DOHH2 (cell line): ENCODE data around the gene ARID1B.

Experiments
- H3F3A ChIP-seq: fragments of 200-600 bp; sonication (generic), shearing (Covaris generic); 2 replicates; pipeline ENCODE4 v1.6.0; 2016; ENCODE audit warnings: antibody characterized with exemption, mild to moderate bottlenecking; ENCODE audit not compliant: control insufficient read depth, insufficient read depth
- H3K27ac ChIP-seq: fragments of 200-600 bp; sonication (generic); 2 replicates; pipeline ENCODE4 v1.5.1; 2014; ENCODE audit warnings: low read depth, mild to moderate bottlenecking, low read length, moderate library complexity
- H3K27me3 ChIP-seq: fragments of 200-600 bp; sonication (generic); 2 replicates; pipeline ENCODE4 v1.6.1; 2014; ENCODE audit warnings: mild to moderate bottlenecking, low read length, mixed read lengths; ENCODE audit not compliant: control insufficient read depth
- H3K36me3 ChIP-seq: fragments of 200-600 bp; sonication (generic); 2 replicates; pipeline ENCODE4 v1.6.1; 2014; ENCODE audit warnings: mild to moderate bottlenecking, low read length, moderate library complexity, mixed read lengths; ENCODE audit not compliant: control insufficient read depth
- H3K4me1 ChIP-seq: fragments of 200-600 bp; sonication (generic); 2 replicates; pipeline ENCODE4 v1.6.1; 2014; ENCODE audit warnings: mild to moderate bottlenecking, low read length, mixed read lengths; ENCODE audit not compliant: control insufficient read depth
- H3K4me2 ChIP-seq: fragments of 200-600 bp; sonication (generic); 2 replicates; pipeline ENCODE4 v1.6.0; 2014; ENCODE audit warnings: mild to moderate bottlenecking, low read length, moderate library complexity
- H3K4me3 ChIP-seq: fragments of 200-600 bp; sonication (generic); 2 replicates; pipeline ENCODE4 v1.5.1; 2014; ENCODE audit warnings: mild to moderate bottlenecking, low read length, mixed read lengths
- H3K79me2 ChIP-seq: fragments of 200-600 bp; sonication (generic); 2 replicates; pipeline ENCODE4 v1.6.1; 2014; ENCODE audit warnings: mild to moderate bottlenecking, low read length, mixed read lengths; ENCODE audit not compliant: control insufficient read depth
- H3K9me2 ChIP-seq: fragments of 200-600 bp; sonication (generic); replicated peaks from 2 replicates; pipeline ENCODE4 v1.6.1; 2014; ENCODE audit warnings: mild to moderate bottlenecking, low read length, mixed read lengths; ENCODE audit not compliant: control insufficient read depth
- H3K9me3 ChIP-seq: fragments of 200-600 bp; sonication (generic); 2 replicates; pipeline ENCODE4 v1.6.1; 2014; ENCODE audit warnings: antibody characterized with exemption, low read length, mixed read lengths; ENCODE audit not compliant: control insufficient read depth, insufficient read depth
- H4K20me1 ChIP-seq: fragments of 200-600 bp; sonication (generic); 2 replicates; pipeline ENCODE4 v1.6.0; 2014; ENCODE audit warnings: low read depth, mild to moderate bottlenecking, antibody characterized with exemption, low read length, moderate library complexity; ENCODE audit not compliant: control insufficient read depth, insufficient read depth
- EZH2phosphoT487 ChIP-seq: fragments of 200-600 bp; sonication (generic); IDR thresholded peaks from 2 replicates; pipeline ENCODE4 v1.6.1; 2017; ENCODE audit warnings: borderline replicate concordance, mild to moderate bottlenecking, antibody characterized with exemption, low read length, moderate library complexity, mixed read lengths
- TF ChIP-seq, protein P1 (sequence below): fragments of 200-600 bp; sonication (generic); IDR thresholded peaks from one replicate; pipeline ENCODE4 v1.5.1; 2014; ENCODE audit warnings: antibody characterized with exemption, mild to moderate bottlenecking, low read depth, low read length; ENCODE audit not compliant: poor library complexity, severe bottlenecking

ARID1B gene

GRCh38 chr6:157221049-157221816 is 444.1 kb downstream of the ARID1B start:
- H3K9me2 ChIP-seq: no peaks in the 10 kb centered on the region
- H4K20me1 ChIP-seq: no peaks in the 10 kb centered on the region
- H3K27ac ChIP-seq: no peak overlapping the region
- H3K9me3 ChIP-seq: no peaks in the 10 kb centered on the region
- peak overlapping the region; percentile 67 for H3K4me3 ChIP-seq
- no peaks in the 10 kb centered on the region; the same call in 1 of the 2 replicates for H3K27me3 ChIP-seq
- H3F3A ChIP-seq: peaks cover 22% of the 10 kb centered on the region
- peak overlapping the region; percentile 72 for H3K4me2 ChIP-seq
- H3K79me2 ChIP-seq: no peaks in the 10 kb centered on the region
- peaks cover 55% of the 10 kb centered on the region for H3K4me1 ChIP-seq
- TF ChIP-seq, protein P1, sequence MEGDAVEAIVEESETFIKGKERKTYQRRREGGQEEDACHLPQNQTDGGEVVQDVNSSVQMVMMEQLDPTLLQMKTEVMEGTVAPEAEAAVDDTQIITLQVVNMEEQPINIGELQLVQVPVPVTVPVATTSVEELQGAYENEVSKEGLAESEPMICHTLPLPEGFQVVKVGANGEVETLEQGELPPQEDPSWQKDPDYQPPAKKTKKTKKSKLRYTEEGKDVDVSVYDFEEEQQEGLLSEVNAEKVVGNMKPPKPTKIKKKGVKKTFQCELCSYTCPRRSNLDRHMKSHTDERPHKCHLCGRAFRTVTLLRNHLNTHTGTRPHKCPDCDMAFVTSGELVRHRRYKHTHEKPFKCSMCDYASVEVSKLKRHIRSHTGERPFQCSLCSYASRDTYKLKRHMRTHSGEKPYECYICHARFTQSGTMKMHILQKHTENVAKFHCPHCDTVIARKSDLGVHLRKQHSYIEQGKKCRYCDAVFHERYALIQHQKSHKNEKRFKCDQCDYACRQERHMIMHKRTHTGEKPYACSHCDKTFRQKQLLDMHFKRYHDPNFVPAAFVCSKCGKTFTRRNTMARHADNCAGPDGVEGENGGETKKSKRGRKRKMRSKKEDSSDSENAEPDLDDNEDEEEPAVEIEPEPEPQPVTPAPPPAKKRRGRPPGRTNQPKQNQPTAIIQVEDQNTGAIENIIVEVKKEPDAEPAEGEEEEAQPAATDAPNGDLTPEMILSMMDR: no peak
- no peak for TF ChIP-seq EZH2phosphoT487
- no peaks in the 10 kb centered on the region for H3K36me3 ChIP-seq

GRCh38 chr6:157221817-157222175 is 444.6 kb downstream of the ARID1B start:
- Histone ChIP-seq H3K9me3 (no peaks in the 10 kb centered on the region), H3K4me2 (peak overlapping the region; percentile 72), H3K27me3 (no peaks in the 10 kb centered on the region; the same call in 1 of the 2 replicates), H3K4me3 (no peak overlapping the region; the same call in 1 of the 2 replicates), H4K20me1 (no peaks in the 10 kb centered on the region), H3K79me2 (no peaks in the 10 kb centered on the region), H3K9me2 (no peaks in the 10 kb centered on the region), H3K4me1 (peaks cover 55% of the 10 kb centered on the region), H3K36me3 (no peaks in the 10 kb centered on the region), H3K27ac (no peak overlapping the region), H3F3A (peaks cover 24% of the 10 kb centered on the region)
- TF ChIP-seq, protein P1: no peak
- no peak for TF ChIP-seq EZH2phosphoT487

GRCh38 chr6:157222201-157222981 is 445.2 kb downstream of the ARID1B start:
- no peaks in the 10 kb centered on the region; the same call in 1 of the 2 replicates for H3K27me3 ChIP-seq
- H3K4me2 ChIP-seq: peak overlapping the region; percentile 72
- peak overlapping the region; percentile 65 for H3K4me3 ChIP-seq
- peak overlapping the region; percentile 48 for H3K27ac ChIP-seq
- H3K36me3 ChIP-seq: no peaks in the 10 kb centered on the region
- H3K4me1 ChIP-seq: peaks cover 60% of the 10 kb centered on the region
- H3F3A ChIP-seq: peaks cover 24% of the 10 kb centered on the region
- no peaks in the 10 kb centered on the region for H4K20me1 ChIP-seq
- H3K9me2 ChIP-seq: no peaks in the 10 kb centered on the region
- H3K79me2 ChIP-seq: no peaks in the 10 kb centered on the region
- H3K9me3 ChIP-seq: no peaks in the 10 kb centered on the region
- TF ChIP-seq EZH2phosphoT487: no peak
- TF ChIP-seq, protein P1: no peak
